Vagina (tissue), 2 donors: ENCODE measurements around the gene VRK3.
"Not testable (repeated sequence)": the region's sequence is repeated elsewhere in the genome, so short reads cannot be mapped to it uniquely, and the experiment has no call there.

Experiments used
- POLR2A ChIP-seq, 2 donors: fragments of 450-650 bp; IDR thresholded peaks; one replicate each; pipeline ENCODE4 v1.6.1; 2017; ENCODE audit warnings: antibody characterized with exemption in 2 of 2, mild to moderate bottlenecking in 2 of 2, moderate library complexity in 2 of 2
- POLR2AphosphoS5 ChIP-seq, 2 donors: sonication (generic); formaldehyde crosslinking; IDR thresholded peaks; one replicate each; pipeline ENCODE4 v1.9.0; 2017; ENCODE audit warnings: antibody characterized with exemption in 2 of 2, mild to moderate bottlenecking in 2 of 2, low read depth in 1 of 2; ENCODE audit not compliant: insufficient read depth in 1 of 2
- TF ChIP-seq, protein P1 (sequence below), 3 experiments: fragments of 450-650 bp in 2 of 3; fragments of 200-600 bp in 1 of 3; sonication (generic) in 1 of 3; IDR thresholded peaks; one replicate each; pipeline ENCODE4 v1.5.1; 2017 to 2019; ENCODE audit warnings: antibody characterized with exemption in 3 of 3, mild to moderate bottlenecking in 2 of 3, moderate library complexity in 2 of 3

DNA sequence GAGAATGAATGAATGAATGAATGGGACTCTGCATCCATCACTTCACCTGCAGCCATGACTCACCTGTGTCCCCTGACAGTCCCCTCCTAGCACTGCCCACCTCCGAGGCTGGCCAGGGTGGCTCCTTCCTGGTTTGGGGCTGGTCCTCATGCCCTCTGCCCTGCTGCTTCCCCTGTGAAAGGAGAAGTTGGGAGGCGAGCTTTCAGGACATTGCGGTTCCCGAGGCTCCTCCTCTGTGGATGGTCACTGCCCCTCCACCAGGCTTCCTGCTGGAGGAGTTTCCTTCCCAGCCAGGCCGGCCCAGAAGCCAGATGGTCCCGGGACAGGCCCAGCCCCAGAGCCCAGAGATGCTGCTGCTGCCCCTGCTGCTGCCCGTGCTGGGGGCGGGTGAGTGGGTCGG is 55.8 kb downstream of the VRK3 start:
- TF ChIP-seq, protein P1, sequence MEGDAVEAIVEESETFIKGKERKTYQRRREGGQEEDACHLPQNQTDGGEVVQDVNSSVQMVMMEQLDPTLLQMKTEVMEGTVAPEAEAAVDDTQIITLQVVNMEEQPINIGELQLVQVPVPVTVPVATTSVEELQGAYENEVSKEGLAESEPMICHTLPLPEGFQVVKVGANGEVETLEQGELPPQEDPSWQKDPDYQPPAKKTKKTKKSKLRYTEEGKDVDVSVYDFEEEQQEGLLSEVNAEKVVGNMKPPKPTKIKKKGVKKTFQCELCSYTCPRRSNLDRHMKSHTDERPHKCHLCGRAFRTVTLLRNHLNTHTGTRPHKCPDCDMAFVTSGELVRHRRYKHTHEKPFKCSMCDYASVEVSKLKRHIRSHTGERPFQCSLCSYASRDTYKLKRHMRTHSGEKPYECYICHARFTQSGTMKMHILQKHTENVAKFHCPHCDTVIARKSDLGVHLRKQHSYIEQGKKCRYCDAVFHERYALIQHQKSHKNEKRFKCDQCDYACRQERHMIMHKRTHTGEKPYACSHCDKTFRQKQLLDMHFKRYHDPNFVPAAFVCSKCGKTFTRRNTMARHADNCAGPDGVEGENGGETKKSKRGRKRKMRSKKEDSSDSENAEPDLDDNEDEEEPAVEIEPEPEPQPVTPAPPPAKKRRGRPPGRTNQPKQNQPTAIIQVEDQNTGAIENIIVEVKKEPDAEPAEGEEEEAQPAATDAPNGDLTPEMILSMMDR (IDR thresholded peaks at IDR 0.05) = not testable (repeated sequence)
- TF ChIP-seq POLR2A (IDR thresholded peaks at IDR 0.05); POLR2AphosphoS5 (IDR thresholded peaks at IDR 0.05; ENCODE audit: insufficient read depth in 1 of 2, low read depth in 1 of 2): not testable (repeated sequence)
